DND-41 (cell line): ENCODE data around the gene ERGIC2.

ENCODE experiments used
- ATAC-seq: fragments of 200-7000 bp; cut with Tn5 transposase; 3 replicates; pipeline ENCODE4 v1.9.1; 2021; ENCODE audit warnings: low read depth; ENCODE audit not compliant: insufficient read depth
- DNase-seq: peaks from one replicate; pipeline ENCODE4 v3.0.0-alpha.2; 2020
- H2AFZ ChIP-seq: 2 replicates; pipeline ENCODE4 v1.6.0; 2012; ENCODE audit warnings: low read depth, low read length
- H3K27ac ChIP-seq: 2 replicates; pipeline ENCODE4 v1.5.1; 2012; ENCODE audit warnings: low read length, inconsistent platforms
- H3K27me3 ChIP-seq: fragments of 200-600 bp; sonication (generic); 2 replicates; pipeline ENCODE4 v1.6.0; 2012; ENCODE audit warnings: low read length, mild to moderate bottlenecking, inconsistent platforms; ENCODE audit not compliant: insufficient read depth, poor library complexity
- H3K36me3 ChIP-seq: 2 replicates; pipeline ENCODE4 v1.5.1; 2012; ENCODE audit warnings: low read length, inconsistent platforms; ENCODE audit not compliant: insufficient read depth
- H3K4me1 ChIP-seq: 2 replicates; pipeline ENCODE4 v1.5.1; 2012; ENCODE audit warnings: mild to moderate bottlenecking, low read length; ENCODE audit not compliant: insufficient read depth
- H3K4me2 ChIP-seq: 2 replicates; pipeline ENCODE4 v1.6.0; 2012; ENCODE audit warnings: mild to moderate bottlenecking, moderate library complexity, low read length, inconsistent platforms; ENCODE audit not compliant: insufficient read depth
- H3K4me3 ChIP-seq, 2 experiments: fragments of 200-600 bp in 1 of 2; shearing (Covaris generic) in 1 of 2; 2 replicates each; pipeline ENCODE4 v1.5.1; 2012 to 2016; ENCODE audit warnings: inconsistent platforms in 2 of 2, low read length in 2 of 2, mild to moderate bottlenecking in 2 of 2, low read depth in 1 of 2, moderate library complexity in 1 of 2
- H3K79me2 ChIP-seq: 2 replicates; pipeline ENCODE4 v1.6.0; 2012; ENCODE audit warnings: low read length, inconsistent platforms; ENCODE audit not compliant: insufficient read depth
- H3K9ac ChIP-seq: 2 replicates; pipeline ENCODE4 v1.6.0; 2012; ENCODE audit warnings: low read depth, mild to moderate bottlenecking, inconsistent platforms, low read length, moderate library complexity
- H3K9me3 ChIP-seq: 2 replicates; pipeline ENCODE4 v1.5.1; 2012; ENCODE audit warnings: low read length, moderate library complexity, mild to moderate bottlenecking, inconsistent platforms; ENCODE audit not compliant: insufficient read depth, severe bottlenecking
- H4K20me1 ChIP-seq: 2 replicates; pipeline ENCODE4 v1.6.0; 2012; ENCODE audit warnings: low read length; ENCODE audit not compliant: insufficient read depth
- EZH2 ChIP-seq: IDR thresholded peaks from 3 replicates; pipeline ENCODE4 v1.6.1; 2012; ENCODE audit warnings: borderline replicate concordance, low read depth, mild to moderate bottlenecking, moderate library complexity, low read length, inconsistent platforms; ENCODE audit not compliant: severe bottlenecking
- TF ChIP-seq, protein P1 (sequence below): IDR thresholded peaks from 2 replicates; pipeline ENCODE4 v1.5.1; 2012; ENCODE audit warnings: borderline replicate concordance, low read length, moderate library complexity, mild to moderate bottlenecking; ENCODE audit not compliant: poor library complexity, severe bottlenecking; ENCODE audit errors: extremely low read depth

Gene ERGIC2

GRCh38 chr12:29343022-29343799 lies 37.8 kb downstream of the ERGIC2 start:
- TF ChIP-seq, protein P1, sequence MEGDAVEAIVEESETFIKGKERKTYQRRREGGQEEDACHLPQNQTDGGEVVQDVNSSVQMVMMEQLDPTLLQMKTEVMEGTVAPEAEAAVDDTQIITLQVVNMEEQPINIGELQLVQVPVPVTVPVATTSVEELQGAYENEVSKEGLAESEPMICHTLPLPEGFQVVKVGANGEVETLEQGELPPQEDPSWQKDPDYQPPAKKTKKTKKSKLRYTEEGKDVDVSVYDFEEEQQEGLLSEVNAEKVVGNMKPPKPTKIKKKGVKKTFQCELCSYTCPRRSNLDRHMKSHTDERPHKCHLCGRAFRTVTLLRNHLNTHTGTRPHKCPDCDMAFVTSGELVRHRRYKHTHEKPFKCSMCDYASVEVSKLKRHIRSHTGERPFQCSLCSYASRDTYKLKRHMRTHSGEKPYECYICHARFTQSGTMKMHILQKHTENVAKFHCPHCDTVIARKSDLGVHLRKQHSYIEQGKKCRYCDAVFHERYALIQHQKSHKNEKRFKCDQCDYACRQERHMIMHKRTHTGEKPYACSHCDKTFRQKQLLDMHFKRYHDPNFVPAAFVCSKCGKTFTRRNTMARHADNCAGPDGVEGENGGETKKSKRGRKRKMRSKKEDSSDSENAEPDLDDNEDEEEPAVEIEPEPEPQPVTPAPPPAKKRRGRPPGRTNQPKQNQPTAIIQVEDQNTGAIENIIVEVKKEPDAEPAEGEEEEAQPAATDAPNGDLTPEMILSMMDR = no peak
- no peak for TF ChIP-seq EZH2
- ATAC-seq = no peak
- Histone ChIP-seq H3K4me1 (no peaks in the 10 kb centered on the region), H3K79me2 (no peaks in the 10 kb centered on the region), H3K27me3 (no peaks in the 10 kb centered on the region), H3K36me3 (peaks cover 74% of the 10 kb centered on the region), H3K9ac (no peak overlapping the region), H3K9me3 (no peaks in the 10 kb centered on the region), H3K4me3 (no peak overlapping the region), H3K4me2 (no peak overlapping the region), H4K20me1 (no peaks in the 10 kb centered on the region), H2AFZ (no peak overlapping the region), H3K27ac (no peak overlapping the region)
- no peak for DNase-seq

- H3K27me3 ChIP-seq = no peaks in the 10 kb centered on the region
- H3K4me1 ChIP-seq = no peaks in the 10 kb centered on the region
- H3K9me3 ChIP-seq = no peaks in the 10 kb centered on the region
- ATAC-seq (no peak), DNase-seq (no peak)
- H3K4me3 ChIP-seq = no peak overlapping the region
- no peak overlapping the region for H3K27ac ChIP-seq
- no peaks in the 10 kb centered on the region for H3K79me2 ChIP-seq
- no peak for TF ChIP-seq EZH2
- TF ChIP-seq, protein P1 = no peak
- no peaks in the 10 kb centered on the region for H4K20me1 ChIP-seq
- H3K9ac ChIP-seq = no peak overlapping the region
- H3K4me2 ChIP-seq = no peak overlapping the region
- H3K36me3 ChIP-seq = peaks cover 39% of the 10 kb centered on the region
- H2AFZ ChIP-seq = no peak overlapping the region
Measured at GRCh38 chr12:29337325-29337724, 43.6 kb downstream of the ERGIC2 start.

GRCh38 chr12:29334937-29335336 lies 46.0 kb downstream of the ERGIC2 start:
- Histone ChIP-seq H3K79me2 (no peaks in the 10 kb centered on the region), H3K9me3 (no peaks in the 10 kb centered on the region), H3K4me3 (no peak overlapping the region), H4K20me1 (no peaks in the 10 kb centered on the region), H3K27me3 (no peaks in the 10 kb centered on the region), H3K27ac (no peak overlapping the region), H2AFZ (no peak overlapping the region), H3K4me1 (no peaks in the 10 kb centered on the region), H3K36me3 (peaks cover 18% of the 10 kb centered on the region), H3K9ac (no peak overlapping the region), H3K4me2 (no peak overlapping the region)
- no peak for ATAC-seq
- no peak for DNase-seq
- TF ChIP-seq, protein P1 = no peak
- TF ChIP-seq EZH2 = no peak

- Histone ChIP-seq H4K20me1 (no peaks in the 10 kb centered on the region), H3K36me3 (peaks cover 13% of the 10 kb centered on the region), H3K4me2 (no peak overlapping the region), H3K9ac (no peak overlapping the region), H2AFZ (no peak overlapping the region), H3K79me2 (no peaks in the 10 kb centered on the region), H3K27me3 (no peaks in the 10 kb centered on the region), H3K9me3 (no peaks in the 10 kb centered on the region), H3K27ac (no peak overlapping the region), H3K4me3 (no peak overlapping the region), H3K4me1 (no peaks in the 10 kb centered on the region)
- TF ChIP-seq EZH2 = no peak
- TF ChIP-seq, protein P1 = no peak
- DNase-seq (no peak), ATAC-seq (no peak)
Measured at GRCh38 chr12:29333178-29333577, 47.8 kb downstream of the ERGIC2 start.
